Stimulated activated CD4-positive, alpha-beta T cell treated with anti-CD3 and anti-CD28 coated beads, Interleukin-4, amount 100 ng/mL, for 24 hours (primary cell): ENCODE results near the gene GABRR2.
A peak's percentile ranks its signal among the peaks of the same experiment; 100 is the strongest.
"Not testable (repeated sequence)": the region's sequence is repeated elsewhere in the genome, so short reads cannot be mapped to it uniquely, and the experiment has no call there.

Experiments
- DNase-seq: peaks from one replicate; pipeline ENCODE4 v3.0.0-alpha.2; 2020

The GABRR2 gene

GRCh38 chr6:89323511-89323971 lies 8.4 kb upstream of the GABRR2 start:
- DNase-seq = no peak

GRCh38 chr6:89321131-89321970 lies 6.3 kb upstream of the GABRR2 start:
- no peak for DNase-seq

- DNase-seq = no peak
Observed at GRCh38 chr6:89320012-89320559, 5.0 kb upstream of the GABRR2 start.

GRCh38 chr6:89317067-89317466 lies 2.0 kb upstream of the GABRR2 start:
- no peak for DNase-seq

- DNase-seq = no peak
Observed at GRCh38 chr6:89314692-89315091, 407 bp downstream of the GABRR2 start.

- DNase-seq = no peak
Observed at GRCh38 chr6:89313006-89313405, 2.1 kb downstream of the GABRR2 start.

- DNase-seq = no peak
Observed at GRCh38 chr6:89311853-89312531, 3.1 kb downstream of the GABRR2 start.

GRCh38 chr6:89311530-89311852 lies 3.6 kb downstream of the GABRR2 start:
- DNase-seq = no peak

- DNase-seq = no peak
Observed at GRCh38 chr6:89310929-89311328, 4.2 kb downstream of the GABRR2 start.

- no peak for DNase-seq
Observed at GRCh38 chr6:89308525-89309395, 6.3 kb downstream of the GABRR2 start.

GRCh38 chr6:89304517-89304916 lies 10.6 kb downstream of the GABRR2 start:
- not testable (repeated sequence) for DNase-seq

- DNase-seq = no peak
Observed at GRCh38 chr6:89302936-89303335, 12.2 kb downstream of the GABRR2 start.

GRCh38 chr6:89302195-89302770 lies 12.8 kb downstream of the GABRR2 start:
- no peak for DNase-seq

GRCh38 chr6:89301586-89302194 lies 13.4 kb downstream of the GABRR2 start:
- DNase-seq = no peak

GRCh38 chr6:89299466-89299850 lies 15.6 kb downstream of the GABRR2 start:
- DNase-seq = no peak

GRCh38 chr6:89298680-89299465 lies 16.2 kb downstream of the GABRR2 start:
- DNase-seq = peak; percentile 56

GRCh38 chr6:89297695-89298351 lies 17.3 kb downstream of the GABRR2 start:
- DNase-seq = peak; percentile 78

GRCh38 chr6:89295981-89296380 lies 19.1 kb downstream of the GABRR2 start:
- DNase-seq = no peak

GRCh38 chr6:89295116-89295515 lies 20.0 kb downstream of the GABRR2 start:
- DNase-seq = not testable (repeated sequence)

GRCh38 chr6:89291256-89291819 lies 23.8 kb downstream of the GABRR2 start:
- DNase-seq = no peak
